Mucosa of stomach (tissue), 1 donor: Measurements from ENCODE around the gene BOD1L1.

Source experiments
- H3K27me3 ChIP-seq: one replicate; pipeline ENCODE4 v1.7.0; 2013; ENCODE audit warnings: mild to moderate bottlenecking, low read length; ENCODE audit not compliant: control insufficient read depth, insufficient read depth
- H3K36me3 ChIP-seq: one replicate; pipeline ENCODE4 v1.7.0; 2013; ENCODE audit warnings: low read length; ENCODE audit not compliant: control insufficient read depth, insufficient read depth
- H3K4me1 ChIP-seq: one replicate; pipeline ENCODE4 v1.7.0; 2013; ENCODE audit warnings: mild to moderate bottlenecking, low read length; ENCODE audit not compliant: control insufficient read depth, insufficient read depth
- H3K4me3 ChIP-seq: one replicate; pipeline ENCODE4 v1.7.0; 2013; ENCODE audit warnings: low read length
- H3K9ac ChIP-seq: one replicate; pipeline ENCODE4 v1.7.0; 2013; ENCODE audit warnings: mild to moderate bottlenecking, low read length, moderate library complexity
- H3K9me3 ChIP-seq: one replicate; pipeline ENCODE4 v1.7.0; 2013; ENCODE audit warnings: mild to moderate bottlenecking, low read length, moderate library complexity; ENCODE audit not compliant: control insufficient read depth
- donor health status: Pancreatic carcinoma.

Gene BOD1L1

GRCh38 chr4:13627606-13628311, at the start of gene BOD1L1:
Gene BOD1L1, minus strand, starts transcription at chr4:13627725. Its CDS starts 138 bp downstream, at chr4:13627587.
- no peaks in the 10 kb centered on the region for H3K36me3 ChIP-seq
- H3K27me3 ChIP-seq, result no peaks in the 10 kb centered on the region
- H3K4me3 ChIP-seq, result peak within 1 kb of the TSS; percentile 79
- peaks cover 10% of the 10 kb centered on the region for H3K4me1 ChIP-seq
- H3K9ac ChIP-seq, result peak within 1 kb of the TSS; percentile 95
- H3K9me3 ChIP-seq, result no peaks in the 10 kb centered on the region

- Histone ChIP-seq H3K27me3 (no peaks in the 10 kb centered on the region), H3K9ac (no peak overlapping the region), H3K9me3 (peaks cover 5% of the 10 kb centered on the region), H3K4me1 (no peaks in the 10 kb centered on the region), H3K36me3 (no peaks in the 10 kb centered on the region), H3K4me3 (no peak overlapping the region)
Measured at GRCh38 chr4:13674971-13675370, 47.4 kb upstream of the BOD1L1 start.

- H3K27me3 ChIP-seq, result no peaks in the 10 kb centered on the region
- peaks cover 5% of the 10 kb centered on the region for H3K9me3 ChIP-seq
- H3K4me1 ChIP-seq, result no peaks in the 10 kb centered on the region
- no peaks in the 10 kb centered on the region for H3K36me3 ChIP-seq
- no peak overlapping the region for H3K9ac ChIP-seq
- H3K4me3 ChIP-seq, result no peak overlapping the region
Measured at GRCh38 chr4:13673167-13673566, 45.6 kb upstream of the BOD1L1 start.

GRCh38 chr4:13670456-13671160, 43.1 kb upstream of the BOD1L1 start:
- Histone ChIP-seq H3K36me3 (no peaks in the 10 kb centered on the region), H3K4me3 (no peak overlapping the region), H3K9me3 (peaks cover 5% of the 10 kb centered on the region), H3K27me3 (no peaks in the 10 kb centered on the region), H3K9ac (no peak overlapping the region), H3K4me1 (no peaks in the 10 kb centered on the region)

- no peak overlapping the region for H3K4me3 ChIP-seq
- no peaks in the 10 kb centered on the region for H3K27me3 ChIP-seq
- no peak overlapping the region for H3K9ac ChIP-seq
- no peaks in the 10 kb centered on the region for H3K36me3 ChIP-seq
- no peaks in the 10 kb centered on the region for H3K9me3 ChIP-seq
- no peaks in the 10 kb centered on the region for H3K4me1 ChIP-seq
Measured at GRCh38 chr4:13665701-13666660, 38.5 kb upstream of the BOD1L1 start.

- no peaks in the 10 kb centered on the region for H3K9me3 ChIP-seq
Measured at GRCh38 chr4:13659341-13660070, 32.0 kb upstream of the BOD1L1 start.

GRCh38 chr4:13656569-13657405, 29.3 kb upstream of the BOD1L1 start:
- no peaks in the 10 kb centered on the region for H3K9me3 ChIP-seq
- peaks cover 5% of the 10 kb centered on the region for H3K4me1 ChIP-seq
- H3K4me3 ChIP-seq, result no peak overlapping the region
- H3K36me3 ChIP-seq, result no peaks in the 10 kb centered on the region
- H3K27me3 ChIP-seq, result no peaks in the 10 kb centered on the region
- no peak overlapping the region for H3K9ac ChIP-seq

More at GRCh38 chr4:13659341-13660070, 32.0 kb upstream of the BOD1L1 start:
- Histone ChIP-seq H3K27me3 (no peaks in the 10 kb centered on the region), H3K36me3 (no peaks in the 10 kb centered on the region), H3K4me3 (no peak overlapping the region), H3K9ac (no peak overlapping the region), H3K4me1 (peaks cover 2% of the 10 kb centered on the region)

GRCh38 chr4:13654162-13654797, 26.8 kb upstream of the BOD1L1 start:
- H3K9ac ChIP-seq, result no peak overlapping the region
- no peaks in the 10 kb centered on the region for H3K9me3 ChIP-seq
- peaks cover 5% of the 10 kb centered on the region for H3K4me1 ChIP-seq
- H3K27me3 ChIP-seq, result peaks cover 4% of the 10 kb centered on the region
- H3K36me3 ChIP-seq, result no peaks in the 10 kb centered on the region
- peak overlapping the region; percentile 49 for H3K4me3 ChIP-seq

GRCh38 chr4:13653766-13654161, 26.2 kb upstream of the BOD1L1 start:
- no peaks in the 10 kb centered on the region for H3K36me3 ChIP-seq
- H3K4me3 ChIP-seq, result no peak overlapping the region
- H3K9ac ChIP-seq, result no peak overlapping the region
- H3K4me1 ChIP-seq, result peaks cover 5% of the 10 kb centered on the region
- no peaks in the 10 kb centered on the region for H3K9me3 ChIP-seq
- peaks cover 4% of the 10 kb centered on the region for H3K27me3 ChIP-seq

GRCh38 chr4:13647031-13647430, 19.5 kb upstream of the BOD1L1 start:
- Histone ChIP-seq H3K9me3 (no peaks in the 10 kb centered on the region), H3K9ac (no peak overlapping the region), H3K36me3 (no peaks in the 10 kb centered on the region), H3K4me1 (no peaks in the 10 kb centered on the region), H3K4me3 (no peak overlapping the region), H3K27me3 (peaks cover 4% of the 10 kb centered on the region)
